ENCODE data around the gene TRIM31. TPM values are rescaled to one million over a fixed set of nuclear protein-coding genes. Genes with fewer than 3 reads are reported as not detected.
A peak's percentile ranks its signal among the peaks of the same experiment; 100 is the strongest.

The TRIM31 gene
- total RNA-seq, 2 donors from 2014 or later: not detected

GRCh38 chr6:30100154-30100553 is 12.7 kb downstream of the TRIM31 start:
- Histone ChIP-seq H3K4me3 (ENCODE audit: low read length) (peak overlapping the region; percentile 76), H3K36me3 (ENCODE audit: control insufficient read depth, insufficient read depth, low read length) (no peaks in the 10 kb centered on the region), H3K4me1 (ENCODE audit: control insufficient read depth, insufficient read depth, low read length) (no peaks in the 10 kb centered on the region), H3K9me3 (ENCODE audit: control insufficient read depth, low read length) (no peaks in the 10 kb centered on the region), H3K27me3 (ENCODE audit: control insufficient read depth, insufficient read depth, low read length, poor library complexity, severe bottlenecking) (peaks cover 84% of the 10 kb centered on the region), H3K27ac (ENCODE audit: low read depth, low read length) (no peak overlapping the region), H3K9ac (ENCODE audit: extremely low read depth, low read length, poor library complexity, severe bottlenecking) (no peak overlapping the region)
- TF ChIP-seq, protein P1, sequence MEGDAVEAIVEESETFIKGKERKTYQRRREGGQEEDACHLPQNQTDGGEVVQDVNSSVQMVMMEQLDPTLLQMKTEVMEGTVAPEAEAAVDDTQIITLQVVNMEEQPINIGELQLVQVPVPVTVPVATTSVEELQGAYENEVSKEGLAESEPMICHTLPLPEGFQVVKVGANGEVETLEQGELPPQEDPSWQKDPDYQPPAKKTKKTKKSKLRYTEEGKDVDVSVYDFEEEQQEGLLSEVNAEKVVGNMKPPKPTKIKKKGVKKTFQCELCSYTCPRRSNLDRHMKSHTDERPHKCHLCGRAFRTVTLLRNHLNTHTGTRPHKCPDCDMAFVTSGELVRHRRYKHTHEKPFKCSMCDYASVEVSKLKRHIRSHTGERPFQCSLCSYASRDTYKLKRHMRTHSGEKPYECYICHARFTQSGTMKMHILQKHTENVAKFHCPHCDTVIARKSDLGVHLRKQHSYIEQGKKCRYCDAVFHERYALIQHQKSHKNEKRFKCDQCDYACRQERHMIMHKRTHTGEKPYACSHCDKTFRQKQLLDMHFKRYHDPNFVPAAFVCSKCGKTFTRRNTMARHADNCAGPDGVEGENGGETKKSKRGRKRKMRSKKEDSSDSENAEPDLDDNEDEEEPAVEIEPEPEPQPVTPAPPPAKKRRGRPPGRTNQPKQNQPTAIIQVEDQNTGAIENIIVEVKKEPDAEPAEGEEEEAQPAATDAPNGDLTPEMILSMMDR (conservative IDR thresholded peaks at IDR 0.05): no peak
- Mint-ChIP-seq H3K27ac (no peak overlapping the region), H3K4me3 (peak overlapping the region; percentile 57), H3K4me1 (peaks cover 42% of the 10 kb centered on the region), H3K9me3 (no peaks in the 10 kb centered on the region), H3K36me3 (ENCODE audit: low read depth) (no peaks in the 10 kb centered on the region), H3K27me3 (ENCODE audit: insufficient read depth) (peaks cover 95% of the 10 kb centered on the region)
- DNase-seq: no peak
- 30 to 43% methylated on average over 3 to 7 of the region's 8 CpGs for WGBS, 2 experiments (ENCODE audit: insufficient coverage in 1 of 2, insufficient read length in 1 of 2)

GRCh38 chr6:30097902-30098768 is 14.8 kb downstream of the TRIM31 start:
- H3K4me3 ChIP-seq (ENCODE audit: low read length): no peak overlapping the region
- 75 to 89% methylated on average over 1 to 4 of the region's 4 CpGs for WGBS, 2 experiments (ENCODE audit: insufficient coverage in 1 of 2, insufficient read length in 1 of 2)
- TF ChIP-seq, protein P1 (conservative IDR thresholded peaks at IDR 0.05): no peak

DNA sequence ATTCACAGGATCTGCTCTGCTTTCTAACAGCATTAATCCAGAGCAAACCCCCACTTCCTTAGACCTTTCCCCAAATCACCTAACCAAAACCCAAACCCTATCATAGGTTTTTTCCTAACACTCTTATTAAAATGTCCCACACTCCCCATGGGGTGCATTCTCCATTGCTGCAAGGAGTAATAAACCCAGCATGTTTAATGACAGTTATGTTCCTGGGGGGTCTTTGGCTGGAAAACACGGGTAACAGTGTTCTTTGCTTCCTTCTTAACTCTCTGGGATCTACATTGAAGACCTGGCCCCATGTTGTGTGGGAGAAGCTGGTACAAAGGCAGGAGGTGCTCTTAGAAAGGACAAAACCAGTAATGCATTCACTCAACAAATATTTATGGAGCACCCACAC is 16.1 kb downstream of the TRIM31 start:
- Histone ChIP-seq H3K9me3 (ENCODE audit: control insufficient read depth, low read length) (no peaks in the 10 kb centered on the region), H3K4me1 (ENCODE audit: control insufficient read depth, insufficient read depth, low read length) (no peaks in the 10 kb centered on the region), H3K36me3 (ENCODE audit: control insufficient read depth, insufficient read depth, low read length) (no peaks in the 10 kb centered on the region), H3K4me3 (ENCODE audit: low read length) (no peak overlapping the region), H3K27me3 (ENCODE audit: control insufficient read depth, insufficient read depth, low read length, poor library complexity, severe bottlenecking) (peaks cover 76% of the 10 kb centered on the region), H3K27ac (ENCODE audit: low read depth, low read length) (no peak overlapping the region), H3K9ac (ENCODE audit: extremely low read depth, low read length, poor library complexity, severe bottlenecking) (no peak overlapping the region)
- Mint-ChIP-seq H3K36me3 (ENCODE audit: low read depth) (no peaks in the 10 kb centered on the region), H3K4me1 (peaks cover 47% of the 10 kb centered on the region), H3K4me3 (no peak overlapping the region), H3K27me3 (ENCODE audit: insufficient read depth) (peaks cover 93% of the 10 kb centered on the region), H3K27ac (no peak overlapping the region), H3K9me3 (no peaks in the 10 kb centered on the region)
- WGBS, 2 experiments (ENCODE audit: insufficient coverage in 1 of 2, insufficient read length in 1 of 2): 57% methylated on average over 1 of the region's 1 CpG
- TF ChIP-seq, protein P1 (conservative IDR thresholded peaks at IDR 0.05): no peak
- no peak for DNase-seq

More at GRCh38 chr6:30097902-30098768, 14.8 kb downstream of the TRIM31 start:
- H3K4me1 ChIP-seq (ENCODE audit: control insufficient read depth, insufficient read depth, low read length): no peaks in the 10 kb centered on the region
- H3K36me3 Mint-ChIP-seq (ENCODE audit: low read depth): no peaks in the 10 kb centered on the region
- no peak overlapping the region for H3K27ac Mint-ChIP-seq
- no peak for DNase-seq
- peaks cover 91% of the 10 kb centered on the region for H3K27me3 Mint-ChIP-seq (ENCODE audit: insufficient read depth)
- no peak overlapping the region for H3K9ac ChIP-seq (ENCODE audit: extremely low read depth, low read length, poor library complexity, severe bottlenecking)
- H3K4me1 Mint-ChIP-seq: peaks cover 44% of the 10 kb centered on the region
- H3K27me3 ChIP-seq (ENCODE audit: control insufficient read depth, insufficient read depth, low read length, poor library complexity, severe bottlenecking): peaks cover 76% of the 10 kb centered on the region
- H3K9me3 ChIP-seq (ENCODE audit: control insufficient read depth, low read length): no peaks in the 10 kb centered on the region
- no peaks in the 10 kb centered on the region for H3K9me3 Mint-ChIP-seq
- no peaks in the 10 kb centered on the region for H3K36me3 ChIP-seq (ENCODE audit: control insufficient read depth, insufficient read depth, low read length)
- H3K4me3 Mint-ChIP-seq: no peak overlapping the region
- H3K27ac ChIP-seq (ENCODE audit: low read depth, low read length): no peak overlapping the region

Measured in endodermal cell (in vitro differentiated cells).